Body of pancreas (tissue), 4 donors: ENCODE data around the gene VCAN.

Experiments used
- CTCF ChIP-seq, 7 experiments: fragments of 450-650 bp in 4 of 7; fragments of 200-600 bp in 3 of 7; sonication (generic) in 3 of 7; IDR thresholded peaks; one replicate each; pipeline ENCODE4 v1.5.1; 2016 to 2019; ENCODE audit warnings: antibody characterized with exemption in 7 of 7
- POLR2A ChIP-seq, 3 donors: fragments of 450-650 bp; IDR thresholded peaks; one replicate each; pipeline ENCODE4 v1.6.1; 2016; ENCODE audit warnings: antibody characterized with exemption in 3 of 3, mild to moderate bottlenecking in 2 of 3

- no peak for TF ChIP-seq POLR2A (IDR thresholded peaks at IDR 0.05)
- TF ChIP-seq CTCF (IDR thresholded peaks at IDR 0.05), result no peak
Measured at GRCh38 chr5:83467371-83468035, 4.0 kb upstream of the VCAN start.
